GM12865 (cell line): ENCODE data around the gene ANKIB1.
"Not testable (repeated sequence)": the region's sequence is repeated elsewhere in the genome, so short reads cannot be mapped to it uniquely, and the experiment has no call there.

Source experiments
- DNase-seq: peaks from one replicate; pipeline ENCODE4 v3.0.0; 2010; ENCODE audit warnings: low read depth
- H3K4me3 ChIP-seq: 2 replicates; pipeline ENCODE4 v1.5.1; 2011; ENCODE audit warnings: mild to moderate bottlenecking, low read depth, low read length, control low read depth
- TF ChIP-seq, protein P1 (sequence below): IDR thresholded peaks from 2 replicates; pipeline ENCODE4 v1.5.1; 2011; ENCODE audit warnings: low read length, control low read depth, low read depth, inconsistent platforms; ENCODE audit not compliant: insufficient read depth; ENCODE audit errors: missing control alignments

The ANKIB1 gene

DNA sequence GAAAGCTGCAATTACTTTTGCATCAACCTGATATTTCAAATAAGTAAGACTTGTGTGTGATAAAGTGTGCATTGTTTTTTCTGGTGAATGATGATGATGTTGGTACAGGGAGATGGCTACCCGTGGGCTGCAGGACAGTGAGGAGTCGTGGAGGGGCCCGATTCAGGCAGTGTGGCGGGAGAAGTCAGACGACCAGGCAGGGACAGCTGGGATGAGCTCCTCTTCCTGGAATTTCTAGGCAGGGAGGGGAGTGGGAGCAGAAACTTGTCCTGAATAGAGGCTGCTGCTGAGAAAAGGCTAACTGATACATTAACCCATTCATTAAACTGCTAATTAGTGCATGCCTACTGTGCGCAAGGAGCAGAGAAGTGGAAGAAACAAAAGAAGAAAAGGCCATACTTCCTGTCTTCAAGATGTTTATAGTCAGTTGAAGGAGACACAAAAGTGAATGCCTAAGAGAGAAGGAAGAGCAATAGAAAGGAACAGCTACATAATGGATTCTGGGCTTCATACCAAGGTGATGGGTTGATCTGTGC, 192.2 kb downstream of the ANKIB1 start:
- DNase-seq, result no peak
- TF ChIP-seq, protein P1, sequence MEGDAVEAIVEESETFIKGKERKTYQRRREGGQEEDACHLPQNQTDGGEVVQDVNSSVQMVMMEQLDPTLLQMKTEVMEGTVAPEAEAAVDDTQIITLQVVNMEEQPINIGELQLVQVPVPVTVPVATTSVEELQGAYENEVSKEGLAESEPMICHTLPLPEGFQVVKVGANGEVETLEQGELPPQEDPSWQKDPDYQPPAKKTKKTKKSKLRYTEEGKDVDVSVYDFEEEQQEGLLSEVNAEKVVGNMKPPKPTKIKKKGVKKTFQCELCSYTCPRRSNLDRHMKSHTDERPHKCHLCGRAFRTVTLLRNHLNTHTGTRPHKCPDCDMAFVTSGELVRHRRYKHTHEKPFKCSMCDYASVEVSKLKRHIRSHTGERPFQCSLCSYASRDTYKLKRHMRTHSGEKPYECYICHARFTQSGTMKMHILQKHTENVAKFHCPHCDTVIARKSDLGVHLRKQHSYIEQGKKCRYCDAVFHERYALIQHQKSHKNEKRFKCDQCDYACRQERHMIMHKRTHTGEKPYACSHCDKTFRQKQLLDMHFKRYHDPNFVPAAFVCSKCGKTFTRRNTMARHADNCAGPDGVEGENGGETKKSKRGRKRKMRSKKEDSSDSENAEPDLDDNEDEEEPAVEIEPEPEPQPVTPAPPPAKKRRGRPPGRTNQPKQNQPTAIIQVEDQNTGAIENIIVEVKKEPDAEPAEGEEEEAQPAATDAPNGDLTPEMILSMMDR, result no peak
- H3K4me3 ChIP-seq, result no peak overlapping the region

DNA sequence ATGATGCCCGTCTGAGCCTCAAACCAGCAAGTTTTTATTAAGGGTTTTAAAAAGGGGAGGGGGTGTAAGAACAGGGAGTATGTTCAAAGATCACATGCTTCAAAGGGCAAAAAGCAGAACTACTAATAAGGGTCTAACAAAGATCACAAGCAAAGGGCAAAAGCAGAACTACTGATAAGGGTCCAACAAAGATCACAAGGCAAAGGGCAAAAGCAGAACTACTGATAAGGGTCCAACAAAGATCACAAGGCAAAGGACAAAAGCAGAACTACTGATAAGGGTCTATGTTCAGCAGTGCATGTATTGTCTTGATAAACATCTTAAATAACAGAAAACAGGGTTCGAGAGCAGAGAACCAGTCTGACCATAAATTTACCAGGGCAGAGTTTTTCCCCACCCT, 196.9 kb downstream of the ANKIB1 start:
- not testable (repeated sequence) for H3K4me3 ChIP-seq, DNase-seq

GRCh38 chr7:92446869-92447344, 201.1 kb downstream of the ANKIB1 start:
- H3K4me3 ChIP-seq, result peak overlapping the region; percentile 81
- TF ChIP-seq, protein P1, result no peak
- DNase-seq, result no peak

DNA sequence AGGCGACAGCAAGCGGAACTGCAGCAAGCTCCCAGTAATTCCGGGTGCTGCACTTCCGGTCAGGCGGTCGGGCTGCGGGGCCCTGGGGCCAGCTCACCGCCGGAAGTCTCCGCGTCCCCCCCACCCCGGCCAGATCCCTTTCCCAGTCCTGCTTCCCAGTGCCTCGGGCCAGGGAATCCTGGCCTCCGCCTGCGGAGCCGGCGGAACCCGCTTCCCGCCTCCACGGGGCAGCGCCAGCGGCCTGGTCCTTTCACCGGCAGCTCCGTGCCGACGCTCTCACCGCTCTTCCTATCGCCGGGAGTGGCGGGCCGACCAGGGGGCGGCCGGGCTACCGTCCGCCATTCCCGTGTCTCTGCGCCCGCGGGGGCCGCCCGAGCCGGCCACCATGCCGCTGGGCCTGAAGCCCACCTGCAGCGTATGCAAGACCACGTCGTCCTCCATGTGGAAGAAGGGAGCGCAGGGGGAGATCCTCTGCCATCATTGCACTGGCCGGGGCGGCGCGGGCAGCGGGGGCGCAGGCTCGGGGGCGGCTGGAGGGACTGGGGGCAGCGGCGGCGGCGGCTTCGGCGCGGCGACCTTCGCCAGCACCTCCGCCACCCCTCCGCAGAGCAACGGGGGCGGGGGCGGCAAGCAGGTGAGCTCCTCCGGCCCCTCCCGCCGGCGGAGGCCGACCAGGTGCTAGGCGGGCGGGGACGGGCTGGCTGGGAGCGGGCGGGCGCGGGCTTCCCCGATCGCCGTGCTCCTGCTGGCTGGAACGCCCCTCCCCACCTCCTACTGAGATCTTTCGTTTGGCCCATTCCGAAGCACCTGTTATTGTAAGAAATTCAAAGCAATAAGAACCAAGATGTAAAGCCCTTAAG, 201.8 kb downstream of the ANKIB1 start, which contains the start of gene GATAD1:
Gene GATAD1, plus strand, starts transcription at position 138 of the 860 bp plus-strand sequence. Its CDS starts 248 bp downstream, at position 386.
- DNase-seq, result peak; percentile 94
- TF ChIP-seq, protein P1, result peak; percentile 93
- H3K4me3 ChIP-seq, result peak within 1 kb of the TSS; percentile 81

DNA sequence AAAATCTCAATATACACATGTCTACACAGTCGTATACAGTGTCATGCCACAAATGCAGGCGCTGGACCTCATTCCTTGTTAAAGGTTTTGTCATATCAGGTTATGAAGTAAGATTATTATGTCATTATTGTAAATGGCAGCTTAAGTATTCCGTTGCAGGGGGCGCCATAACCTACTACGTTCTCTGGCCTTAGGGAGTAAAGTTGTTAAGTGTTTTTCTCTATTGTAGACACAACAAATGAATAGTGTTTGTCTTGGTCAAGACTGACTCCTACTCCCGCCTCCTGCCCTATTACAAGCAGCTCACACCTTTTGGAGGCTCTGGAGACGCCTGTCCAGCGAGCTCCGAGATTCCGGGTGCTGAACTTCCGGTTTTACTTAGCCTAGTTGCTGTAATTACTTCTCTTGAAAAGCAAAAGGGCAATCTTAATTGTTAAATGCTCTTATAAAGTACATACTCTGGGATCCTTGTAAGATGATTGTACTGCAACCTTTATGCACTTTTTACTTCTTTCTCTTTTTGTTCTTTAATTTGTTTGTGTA, 202.5 kb downstream of the ANKIB1 start:
- peak overlapping the region; percentile 81 for H3K4me3 ChIP-seq
- TF ChIP-seq, protein P1, result peak; percentile 42
- DNase-seq, result peak; percentile 72
